GM19025 (cell line): ENCODE data around the gene WNK4.
A peak's percentile ranks its signal among the peaks of the same experiment; 100 is the strongest.
"Not testable (repeated sequence)": the region's sequence is repeated elsewhere in the genome, so short reads cannot be mapped to it uniquely, and the experiment has no call there.

Experiments
- ATAC-seq: cut with Tn5 transposase; IDR thresholded peaks from one replicate; pipeline ENCODE4 v1.9.1; 2021; ENCODE audit warnings: mild to moderate bottlenecking, low read depth, moderate library complexity; ENCODE audit not compliant: unreplicated experiment

The WNK4 gene

DNA sequence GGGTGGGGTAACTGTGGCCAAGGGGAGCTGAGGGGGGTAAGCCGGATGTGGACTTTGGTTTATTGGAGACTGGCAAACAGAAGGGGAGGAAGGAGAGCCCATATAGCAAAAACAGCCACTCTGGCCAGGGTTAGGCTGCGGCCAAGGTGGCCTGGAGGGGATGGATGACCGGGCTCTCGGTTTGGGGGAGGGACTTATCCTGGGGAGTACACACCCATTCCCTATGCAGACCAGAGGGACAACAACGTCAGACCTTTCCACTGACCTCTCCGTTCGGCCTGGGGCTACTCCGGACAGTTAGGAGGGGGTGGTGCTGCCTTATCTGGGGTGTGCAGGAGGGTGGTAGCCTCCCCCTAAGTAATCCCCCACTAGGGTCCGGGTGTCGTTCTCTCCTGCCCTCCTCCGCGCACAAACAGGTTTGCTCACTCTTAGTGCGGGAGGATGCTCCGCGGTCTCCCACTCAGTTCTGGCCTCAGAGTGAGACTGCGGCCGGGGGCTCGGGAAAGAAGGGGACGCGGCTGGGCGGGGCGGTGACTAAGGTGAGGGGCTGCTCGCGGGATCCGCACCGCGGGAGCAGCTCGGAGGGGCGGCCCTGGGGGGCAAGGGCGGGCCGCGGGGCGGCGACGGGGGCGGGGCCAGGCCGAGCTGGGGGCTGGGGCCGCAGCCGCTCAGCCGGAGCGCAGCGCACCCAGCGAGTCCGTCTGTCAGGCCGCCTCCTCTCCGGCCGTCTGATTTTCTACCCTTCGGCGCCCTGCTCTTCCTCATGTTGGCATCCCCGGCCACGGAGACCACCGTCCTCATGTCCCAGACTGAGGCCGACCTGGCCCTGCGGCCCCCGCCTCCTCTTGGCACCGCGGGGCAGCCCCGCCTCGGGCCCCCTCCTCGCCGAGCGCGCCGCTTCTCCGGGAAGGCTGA is at the start of gene WNK4:
Gene WNK4, plus strand, starts transcription at position 675 of the 915 bp plus-strand sequence. Its CDS starts 89 bp downstream, at position 764.
- no peak for ATAC-seq

DNA sequence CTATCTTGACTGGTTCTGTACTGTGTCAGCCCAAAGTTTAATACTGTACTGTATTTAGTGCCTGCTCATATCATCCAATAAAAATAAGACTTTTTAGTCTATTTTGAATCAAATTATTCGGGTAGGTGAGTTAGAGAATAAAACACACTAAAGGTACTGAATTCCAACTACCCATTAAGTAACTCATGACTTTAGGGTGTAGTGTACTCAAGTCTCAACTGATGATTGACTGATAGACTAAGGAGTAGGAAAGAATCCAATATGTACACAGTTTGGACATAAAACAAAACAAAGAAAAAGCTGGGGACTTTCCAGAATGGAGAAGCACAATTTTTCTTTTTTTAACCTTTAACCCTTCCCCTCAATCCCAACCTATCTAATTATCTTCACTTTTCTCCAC is 39.7 kb upstream of the WNK4 start:
- no peak for ATAC-seq

DNA sequence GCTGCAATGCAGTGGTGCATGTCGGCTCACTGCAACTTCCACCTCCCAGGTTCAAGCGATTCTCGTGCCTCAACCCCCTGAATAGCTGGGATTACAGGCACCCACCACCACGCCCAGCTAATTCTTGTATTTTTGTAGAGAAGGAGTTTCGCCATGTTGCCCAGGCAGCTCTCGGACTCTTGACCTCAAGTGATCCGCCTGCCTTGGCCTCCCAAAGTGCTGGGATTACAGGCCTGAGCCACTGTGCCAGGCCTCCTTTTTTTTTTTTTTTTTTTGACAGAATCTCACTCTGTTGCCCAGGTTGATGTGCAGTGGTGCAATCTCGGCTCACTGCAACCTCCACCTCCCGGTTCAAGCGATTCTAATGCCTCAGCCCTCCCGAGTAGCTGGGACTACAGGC is 37.5 kb upstream of the WNK4 start:
- not testable (repeated sequence) for ATAC-seq

DNA sequence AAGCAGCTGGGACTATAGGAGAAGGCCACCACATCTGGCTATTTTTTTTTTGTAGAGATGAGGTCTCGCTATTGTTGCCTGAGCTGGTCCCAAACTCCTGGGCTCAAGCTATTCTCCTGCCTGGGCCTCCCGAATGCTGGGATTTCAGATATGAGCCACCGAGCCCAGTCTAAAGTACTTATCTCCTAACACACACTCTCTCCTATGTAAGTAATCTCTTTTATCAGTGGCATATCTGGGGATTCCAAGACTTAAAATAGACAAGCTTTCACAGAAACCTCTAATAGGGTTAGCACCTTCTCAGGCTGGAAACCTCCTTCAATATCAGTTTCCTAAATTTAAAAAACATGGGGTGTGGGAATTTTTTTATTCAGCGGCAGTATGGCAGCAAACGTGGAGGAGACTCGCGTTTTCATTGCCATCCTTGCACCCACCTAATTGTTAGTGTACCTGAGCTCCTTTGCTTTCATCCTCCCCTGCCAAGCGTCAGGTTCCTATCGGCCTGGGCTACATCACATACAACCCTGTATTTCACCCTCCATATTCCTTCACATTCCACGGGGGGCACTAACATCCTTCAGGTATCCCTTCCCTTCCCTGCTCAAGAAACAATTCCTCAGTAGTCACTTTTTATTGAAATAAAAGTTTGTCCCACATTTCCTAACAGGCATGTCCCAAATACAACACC is 36.7 kb upstream of the WNK4 start:
- no peak for ATAC-seq

DNA sequence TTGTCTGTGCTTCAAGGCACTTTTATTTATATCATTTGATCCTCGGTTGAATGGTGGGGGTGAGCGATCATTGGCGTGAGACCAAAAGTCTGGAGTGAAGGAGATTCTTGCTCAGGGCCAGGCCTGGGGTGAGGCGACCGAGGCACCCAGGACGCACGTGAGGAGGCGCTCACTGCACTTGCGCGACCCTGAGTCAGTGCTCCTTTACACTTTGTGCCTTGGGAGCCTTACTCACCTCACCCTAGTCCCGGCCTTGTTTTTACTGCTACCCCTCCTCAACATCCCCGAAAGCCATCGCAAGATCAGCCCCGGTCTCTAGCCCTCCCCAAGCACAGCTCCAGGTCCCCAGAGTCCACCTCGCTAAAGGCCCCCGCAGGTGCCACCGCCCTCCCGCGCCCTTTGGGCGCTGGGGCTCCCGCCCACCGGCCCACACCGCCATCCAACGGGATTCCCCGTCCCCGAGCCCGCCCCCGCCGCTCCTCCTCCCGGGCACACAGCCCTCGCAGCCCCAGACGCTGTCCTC is 36.1 kb upstream of the WNK4 start:
- peak; percentile 54 for ATAC-seq

DNA sequence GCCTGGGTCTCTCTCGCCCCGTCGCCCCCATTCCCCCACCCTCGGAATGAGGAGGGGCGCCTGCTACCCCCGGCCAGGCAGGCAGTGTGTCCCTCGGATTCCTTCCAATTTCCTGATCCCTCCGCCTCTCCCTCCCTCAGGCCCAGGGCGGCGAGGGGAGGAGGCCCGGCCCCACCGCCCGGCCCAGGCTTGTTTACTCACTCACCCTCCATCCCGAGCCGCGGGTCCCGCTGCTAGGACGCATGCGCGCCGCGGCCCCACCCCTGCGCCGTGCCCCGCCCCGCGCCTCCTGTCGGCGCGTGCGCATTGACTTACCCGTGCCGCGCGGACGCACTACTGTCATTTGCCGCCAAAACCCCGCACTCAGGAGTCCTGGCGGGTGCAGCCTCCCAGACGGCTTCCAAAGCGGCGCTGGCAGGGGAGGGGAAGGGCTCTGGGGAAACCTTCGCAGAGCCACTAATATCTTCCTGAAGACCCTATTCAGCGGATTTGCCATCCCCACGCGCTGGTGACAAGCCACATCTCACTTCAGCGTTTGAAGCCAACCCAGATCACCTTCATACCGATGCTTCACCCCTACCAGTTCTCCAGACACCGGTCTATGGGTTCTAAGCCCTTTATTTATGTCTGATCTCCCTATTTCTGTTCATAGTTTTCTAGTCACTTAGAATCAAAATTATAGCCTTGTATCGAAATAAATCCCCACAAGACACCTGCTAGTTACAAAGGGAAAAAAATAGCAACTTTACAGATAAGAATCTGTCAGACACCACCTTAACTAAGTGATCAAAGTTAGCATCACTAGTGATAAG is 35.4 kb upstream of the WNK4 start, which contains the start of gene EZH1:
Gene EZH1, minus strand, starts transcription at position 235 of the 812 bp plus-strand sequence. CDS start 16,099 bp downstream, outside the sequence.
- ATAC-seq: peak; percentile 86

DNA sequence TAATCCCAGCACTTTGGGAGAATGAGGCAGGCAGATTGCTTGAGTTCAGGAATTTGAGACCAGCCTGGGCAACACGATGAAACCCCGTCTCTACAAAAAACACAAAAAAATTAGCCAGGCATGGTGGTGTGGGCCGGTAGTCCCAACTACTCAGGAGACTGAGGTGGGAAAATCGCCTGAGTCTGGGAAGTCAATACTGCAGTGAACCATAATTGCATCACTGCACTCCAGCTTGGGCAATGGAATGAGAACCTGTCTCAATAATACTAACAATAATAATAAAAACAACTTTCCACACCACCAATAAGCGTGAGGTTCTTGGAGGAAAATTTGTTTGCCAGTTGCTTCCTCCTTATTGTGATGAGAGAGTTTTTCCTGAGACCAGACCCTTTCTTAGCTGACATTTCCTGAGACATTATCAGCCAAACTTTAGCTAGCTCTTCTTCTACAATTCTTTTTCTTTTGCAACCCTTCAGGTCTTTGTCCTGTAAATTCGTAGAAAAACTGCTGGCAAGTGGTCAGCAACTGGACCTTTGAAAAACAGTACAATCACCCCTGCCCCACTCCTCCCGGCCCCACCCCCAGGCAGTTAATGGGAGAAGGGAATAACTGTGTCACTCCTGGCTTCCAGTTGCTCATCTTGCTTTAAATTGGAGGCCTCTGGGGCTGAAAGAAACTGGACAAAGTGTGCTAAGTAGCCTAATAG is 32.1 kb upstream of the WNK4 start:
- ATAC-seq: no peak

DNA sequence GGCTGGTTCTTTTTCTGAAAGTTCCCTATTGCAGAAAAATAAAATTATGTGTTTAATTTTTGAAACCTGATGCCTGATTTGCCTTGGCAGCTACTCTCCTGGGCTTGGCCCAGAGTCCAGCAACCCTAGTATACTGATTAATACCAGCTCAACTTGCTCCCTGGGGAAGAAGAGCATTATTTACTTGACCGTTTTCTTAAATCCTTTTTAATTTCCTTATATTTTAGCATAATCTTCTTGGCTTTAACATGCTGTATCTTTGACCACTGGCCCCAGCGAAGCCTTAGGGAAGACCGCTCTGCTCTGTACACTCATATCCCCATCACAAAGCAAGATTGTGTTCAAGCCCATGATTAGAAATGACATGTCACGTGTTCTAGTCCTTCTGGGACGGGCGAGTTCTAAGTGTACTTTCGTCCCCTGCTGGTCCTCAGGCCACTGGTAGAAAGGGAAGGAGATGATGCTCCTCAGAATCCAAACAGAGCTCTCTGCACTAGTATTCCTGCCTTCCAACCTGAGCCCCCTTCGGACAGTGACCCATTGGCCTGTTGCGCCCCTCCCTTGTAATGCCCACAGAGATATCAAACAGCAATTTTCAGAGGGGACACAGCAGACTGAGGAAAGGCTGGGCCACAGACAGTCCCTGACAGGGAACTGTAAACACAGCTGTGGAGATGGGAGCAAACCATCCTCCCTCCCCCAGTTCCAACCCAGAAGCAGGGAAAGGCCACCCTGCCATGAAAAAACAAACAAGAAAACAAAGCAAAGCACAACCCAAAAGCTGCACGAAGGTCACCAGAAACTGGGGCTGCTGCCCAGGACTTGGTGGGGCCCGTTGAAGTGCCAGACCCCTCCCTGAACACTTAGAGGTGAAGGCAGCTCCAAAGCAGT is 31.3 kb upstream of the WNK4 start:
- no peak for ATAC-seq

DNA sequence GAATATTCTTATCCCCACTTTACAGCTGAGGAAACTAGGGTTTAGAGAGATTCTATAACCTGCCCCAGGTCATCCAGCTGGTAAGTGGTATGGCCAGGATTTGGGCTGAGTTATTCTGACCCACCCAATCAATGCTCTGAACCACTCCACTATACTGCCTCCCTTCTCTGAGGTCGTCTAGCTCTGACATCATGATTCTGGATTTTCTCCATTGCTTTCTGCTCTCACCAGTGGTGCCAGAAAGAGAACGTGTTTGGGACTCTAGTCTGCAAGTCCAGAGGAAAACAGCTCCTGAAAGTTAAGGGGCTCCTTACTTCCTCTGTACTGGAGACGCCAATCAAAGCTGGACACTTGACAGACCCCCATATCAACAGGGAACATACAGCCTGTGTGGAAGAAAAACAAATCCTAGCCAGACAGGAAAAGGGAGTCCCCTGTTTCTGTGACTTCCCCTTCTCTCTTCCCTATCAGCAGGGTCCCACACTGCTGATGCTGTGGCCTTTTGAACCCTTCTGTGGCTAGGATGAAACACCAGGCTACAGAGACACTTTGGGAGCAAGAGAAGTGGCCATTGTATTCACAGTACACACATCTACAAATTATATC is 29.6 kb upstream of the WNK4 start:
- ATAC-seq: no peak

DNA sequence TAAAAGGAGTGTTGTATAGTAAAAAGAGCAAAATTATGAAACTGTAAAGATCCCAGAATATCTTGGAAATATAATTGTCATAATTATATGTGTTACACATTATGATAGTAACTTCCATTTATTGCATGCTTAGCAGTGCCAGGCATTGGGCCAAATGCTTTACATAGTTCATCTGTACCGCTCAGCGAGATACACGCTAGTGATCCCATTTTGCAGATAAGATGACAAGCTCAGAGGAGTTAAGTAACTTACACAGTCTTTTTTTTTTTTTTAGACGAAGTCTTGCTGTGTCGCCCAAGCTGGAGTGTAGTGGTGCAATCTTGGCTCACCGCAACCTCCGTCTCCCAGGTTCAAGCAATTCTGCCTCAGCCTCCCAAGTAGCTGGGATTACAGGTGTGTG is 28.8 kb upstream of the WNK4 start:
- no peak for ATAC-seq

DNA sequence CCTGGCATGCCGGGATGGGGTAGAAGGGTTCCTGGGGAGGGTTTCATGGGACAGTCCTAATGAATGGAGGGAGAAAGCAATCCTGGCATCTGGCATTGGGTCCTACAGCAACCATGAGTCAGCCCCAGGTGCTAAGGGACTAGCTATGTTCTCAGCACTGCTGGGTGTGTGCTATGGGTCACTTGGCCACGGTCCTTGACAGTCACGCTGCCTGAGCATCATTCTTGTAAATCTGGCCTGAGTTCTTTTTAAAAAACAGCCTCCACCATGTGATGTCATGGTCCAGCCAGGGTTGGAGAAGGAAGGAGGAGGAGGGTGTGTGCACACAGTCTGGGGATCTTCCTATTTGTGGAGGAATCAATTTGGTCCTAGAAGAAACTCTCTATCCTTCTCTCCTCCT is 25.6 kb upstream of the WNK4 start:
- no peak for ATAC-seq

DNA sequence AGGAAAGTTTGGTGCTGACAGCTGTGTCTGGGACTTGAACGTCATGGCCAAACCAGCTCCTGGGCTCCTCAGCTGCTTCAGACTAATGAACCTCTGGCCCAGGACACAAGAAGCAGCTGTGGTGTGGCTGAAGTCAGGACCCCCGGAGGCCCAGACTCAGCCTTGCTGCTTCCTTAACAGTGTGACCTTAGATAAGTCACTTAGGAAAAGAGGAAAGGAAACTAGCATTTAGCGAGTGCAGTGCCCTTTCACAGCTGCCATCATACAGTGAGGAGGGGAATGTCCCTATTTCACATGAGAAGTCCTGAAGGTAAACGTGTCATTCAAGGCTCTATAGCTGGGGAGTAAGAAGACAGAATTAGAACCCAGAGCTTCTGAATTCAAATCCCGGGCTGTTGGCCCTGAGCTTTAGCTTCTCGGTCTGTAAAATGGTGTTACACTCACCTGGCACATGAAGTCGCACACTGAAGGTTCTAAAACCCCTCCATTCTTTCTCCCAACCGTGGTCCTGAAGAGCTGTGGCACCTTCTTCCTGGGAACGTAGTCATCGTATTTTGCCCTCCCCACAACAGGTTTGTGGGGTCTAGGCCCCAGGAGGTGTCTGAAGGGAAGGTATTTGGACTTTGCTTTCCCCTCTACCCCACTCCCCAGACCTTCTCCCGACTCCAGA is 20.3 kb upstream of the WNK4 start:
- peak; percentile 60 for ATAC-seq

DNA sequence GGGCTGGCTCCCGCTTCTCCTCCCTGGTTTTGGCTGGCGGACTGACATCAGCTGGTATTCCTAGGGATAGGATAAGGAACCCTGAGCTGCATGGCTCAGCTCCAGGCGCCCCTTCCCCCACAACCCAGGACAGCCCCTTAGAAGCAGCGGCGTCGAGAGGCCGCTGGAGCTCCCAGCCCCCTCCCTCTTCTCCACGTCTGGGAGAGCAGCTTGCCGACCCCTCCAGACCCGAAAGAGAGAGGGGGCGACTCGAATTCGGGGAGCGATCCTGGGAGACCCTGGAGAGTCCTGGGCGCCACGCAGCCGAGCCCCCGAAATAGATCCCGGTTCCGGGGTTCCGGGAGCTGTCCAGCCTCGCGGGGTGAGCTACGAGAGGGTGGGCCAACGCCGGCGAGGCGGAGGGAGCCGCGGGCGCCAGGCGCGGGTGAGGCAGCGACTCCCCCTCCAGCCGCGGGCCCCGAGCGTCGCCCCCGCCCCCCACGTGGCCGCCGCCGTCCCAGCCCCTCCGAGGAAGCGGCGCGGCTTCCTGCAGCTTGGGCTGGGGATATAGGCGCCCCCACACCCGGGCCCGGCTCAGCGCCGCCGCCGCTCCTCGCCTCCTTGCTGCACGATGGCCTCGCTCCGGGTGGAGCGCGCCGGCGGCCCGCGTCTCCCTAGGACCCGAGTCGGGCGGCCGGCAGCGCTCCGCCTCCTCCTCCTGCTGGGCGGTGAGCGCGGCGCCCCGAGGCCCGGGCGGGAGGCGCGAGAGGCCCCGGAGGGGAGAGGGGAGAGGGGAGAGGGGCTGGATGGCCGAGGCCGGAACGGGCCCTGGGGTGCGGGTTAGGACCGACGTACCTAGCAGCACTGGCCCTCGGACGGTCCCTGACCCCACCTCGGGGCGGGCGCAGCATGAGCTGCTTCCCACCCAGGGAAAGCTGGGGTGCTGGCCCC is 19.5 kb upstream of the WNK4 start, which contains the start of gene RAMP2:
Gene RAMP2, plus strand, starts transcription at position 576 of the 930 bp plus-strand sequence. Its CDS starts 35 bp downstream, at position 611.
- no peak for ATAC-seq

DNA sequence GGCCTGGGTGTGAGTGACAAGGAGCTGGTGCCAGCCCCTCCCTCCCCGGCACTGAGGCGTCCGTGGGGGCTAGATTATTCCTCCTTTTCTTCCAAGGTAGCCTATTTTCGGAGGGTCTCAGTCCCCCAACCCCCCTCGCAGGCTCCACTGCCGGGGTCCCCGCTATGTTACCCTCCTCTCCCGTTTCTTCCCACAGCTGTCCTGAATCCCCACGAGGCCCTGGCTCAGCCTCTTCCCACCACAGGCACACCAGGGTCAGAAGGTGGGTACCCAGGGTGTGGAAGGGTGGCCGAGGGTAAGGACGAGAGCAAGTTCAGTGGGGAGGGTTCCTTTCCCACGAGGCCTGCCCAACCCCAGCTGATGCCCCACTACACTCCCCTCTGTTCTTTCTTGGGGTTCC is 18.8 kb upstream of the WNK4 start:
- no peak for ATAC-seq

DNA sequence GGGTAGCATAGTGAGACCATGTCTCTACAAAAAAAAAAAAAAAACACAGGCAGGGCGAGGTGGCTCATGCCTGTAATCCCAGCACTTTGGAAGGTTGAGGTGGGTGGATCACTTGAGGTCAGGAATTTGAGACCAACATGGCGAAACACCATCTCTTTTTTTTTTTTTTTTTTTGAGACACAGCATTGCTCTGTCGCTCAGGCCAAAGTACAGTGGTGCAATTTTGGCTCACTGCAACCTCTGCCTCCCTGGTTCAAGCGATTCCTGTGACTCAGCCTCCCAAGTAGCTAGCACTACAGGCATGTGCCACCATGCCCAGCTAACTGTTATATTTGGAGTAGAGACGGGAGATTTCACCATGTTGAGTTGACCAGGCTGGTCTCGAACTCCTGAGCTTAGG is 14.3 kb upstream of the WNK4 start:
- no peak for ATAC-seq

DNA sequence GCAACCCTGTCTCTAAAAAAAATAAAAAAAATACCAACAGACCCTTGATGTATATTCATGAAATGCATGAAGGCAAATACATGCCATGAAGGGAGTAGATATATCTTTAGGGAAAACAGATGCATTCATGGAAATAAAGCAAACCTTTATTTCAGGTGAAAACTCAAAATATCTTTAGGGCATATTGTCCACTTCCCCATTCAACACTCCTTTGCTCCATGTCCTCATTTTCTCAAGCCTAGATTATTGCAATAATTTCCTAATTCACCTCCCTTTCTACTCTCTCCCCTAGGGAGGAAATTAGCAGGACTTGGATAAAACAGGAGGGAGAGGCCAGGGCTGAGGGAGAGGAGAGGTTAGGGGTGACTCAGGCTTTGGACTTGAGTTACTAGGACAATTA is 12.9 kb upstream of the WNK4 start:
- ATAC-seq: no peak

DNA sequence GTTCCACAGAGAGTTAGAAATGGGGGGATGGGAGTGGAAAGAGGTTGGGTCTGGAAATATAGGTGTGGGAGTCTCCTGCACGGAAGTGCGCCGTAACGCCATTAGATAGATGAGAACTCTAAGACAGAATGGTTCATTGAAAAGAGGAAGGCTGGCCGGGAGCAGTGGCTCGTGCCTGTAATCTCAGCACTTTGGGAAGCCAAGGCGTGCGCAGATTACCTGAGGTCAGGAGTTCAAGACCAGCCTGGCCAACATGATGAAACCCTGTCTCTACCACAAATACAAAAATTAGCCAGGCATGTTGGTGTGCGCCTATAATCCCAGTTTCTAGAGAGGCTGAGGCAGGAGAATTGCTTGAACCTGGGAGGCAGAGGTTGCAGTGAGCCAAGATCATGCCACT is 12.4 kb upstream of the WNK4 start:
- not testable (repeated sequence) for ATAC-seq
